ENCODE data around the gene RETN.
A peak's percentile ranks its signal among the peaks of the same experiment; 100 is the strongest.

The RETN gene

GRCh38 chr19:7629347-7630054 lies 39.3 kb upstream of the RETN start, which contains the start of the genes PET100 and XAB2:
PET100 (plus strand) TSS chr19:7629793; CDS start chr19:7629834, 41 bp downstream.
XAB2 (minus strand) TSS chr19:7629545; CDS start chr19:7629527, 18 bp downstream.
- DNase-seq (ENCODE audit: insufficient read length) (peak; percentile 98), FAIRE-seq (peak; percentile 100)
- TF ChIP-seq TAF1 (IDR thresholded peaks at IDR 0.05; ENCODE audit: borderline replicate concordance, low read depth, low read length) (peak; percentile 75), POLR2A (IDR thresholded peaks at IDR 0.05; ENCODE audit: low read depth, low read length) (peak; percentile 69; the same call in 1 of the 2 replicates), POLR2AphosphoS5 (IDR thresholded peaks at IDR 0.05; ENCODE audit: low read depth, low read length) (peak; percentile 44; the same call in 1 of the 2 replicates)

- no peak for DNase-seq (ENCODE audit: insufficient read length)
- FAIRE-seq: no peak
- TF ChIP-seq POLR2AphosphoS5 (IDR thresholded peaks at IDR 0.05; ENCODE audit: low read depth, low read length) (no peak), TAF1 (IDR thresholded peaks at IDR 0.05; ENCODE audit: borderline replicate concordance, low read depth, low read length) (no peak), POLR2A (IDR thresholded peaks at IDR 0.05; ENCODE audit: low read depth, low read length) (no peak)
Measured at GRCh38 chr19:7631577-7631976, 37.3 kb upstream of the RETN start.

- FAIRE-seq: no peak
- DNase-seq (ENCODE audit: insufficient read length): no peak
- TF ChIP-seq POLR2AphosphoS5 (IDR thresholded peaks at IDR 0.05; ENCODE audit: low read depth, low read length) (no peak), TAF1 (IDR thresholded peaks at IDR 0.05; ENCODE audit: borderline replicate concordance, low read depth, low read length) (no peak), POLR2A (IDR thresholded peaks at IDR 0.05; ENCODE audit: low read depth, low read length) (0 out of 2 replicates have a peak, but pooled peaks have one; percentile 46)
Measured at GRCh38 chr19:7632340-7633203, 36.3 kb upstream of the RETN start.

GRCh38 chr19:7633698-7634097 lies 35.2 kb upstream of the RETN start, which contains the start of gene PCP2:
PCP2 (minus strand) TSS chr19:7633719; CDS start chr19:7633457, 262 bp downstream.
- DNase-seq (ENCODE audit: insufficient read length): no peak
- no peak for FAIRE-seq
- TF ChIP-seq TAF1 (IDR thresholded peaks at IDR 0.05; ENCODE audit: borderline replicate concordance, low read depth, low read length) (no peak), POLR2AphosphoS5 (IDR thresholded peaks at IDR 0.05; ENCODE audit: low read depth, low read length) (no peak), POLR2A (IDR thresholded peaks at IDR 0.05; ENCODE audit: low read depth, low read length) (no peak)

- FAIRE-seq (no peak), DNase-seq (ENCODE audit: insufficient read length) (no peak)
- TF ChIP-seq TAF1 (IDR thresholded peaks at IDR 0.05; ENCODE audit: borderline replicate concordance, low read depth, low read length): no peak
- no peak for TF ChIP-seq POLR2AphosphoS5 (IDR thresholded peaks at IDR 0.05; ENCODE audit: low read depth, low read length)
- TF ChIP-seq POLR2A (IDR thresholded peaks at IDR 0.05; ENCODE audit: low read depth, low read length): no peak
Measured at GRCh38 chr19:7635670-7636069, 33.2 kb upstream of the RETN start.

GRCh38 chr19:7636317-7636690 lies 32.5 kb upstream of the RETN start:
- DNase-seq (ENCODE audit: insufficient read length) (no peak), FAIRE-seq (no peak)
- no peak for TF ChIP-seq POLR2AphosphoS5 (IDR thresholded peaks at IDR 0.05; ENCODE audit: low read depth, low read length)
- TF ChIP-seq TAF1 (IDR thresholded peaks at IDR 0.05; ENCODE audit: borderline replicate concordance, low read depth, low read length): no peak
- TF ChIP-seq POLR2A (IDR thresholded peaks at IDR 0.05; ENCODE audit: low read depth, low read length): no peak

GRCh38 chr19:7636691-7637373 lies 32.0 kb upstream of the RETN start, which contains the start of gene STXBP2:
STXBP2 (plus strand) TSS chr19:7637110; CDS start chr19:7637150, 40 bp downstream.
- FAIRE-seq: peak; percentile 97
- TF ChIP-seq POLR2A (IDR thresholded peaks at IDR 0.05; ENCODE audit: low read depth, low read length) (peak; percentile 82; the same call in 1 of the 2 replicates), POLR2AphosphoS5 (IDR thresholded peaks at IDR 0.05; ENCODE audit: low read depth, low read length) (peak; percentile 63), TAF1 (IDR thresholded peaks at IDR 0.05; ENCODE audit: borderline replicate concordance, low read depth, low read length) (peak; percentile 88)
- peak; percentile 99 for DNase-seq (ENCODE audit: insufficient read length)

- peak; percentile 78 for FAIRE-seq
- TF ChIP-seq TAF1 (IDR thresholded peaks at IDR 0.05; ENCODE audit: borderline replicate concordance, low read depth, low read length): no peak
- TF ChIP-seq POLR2AphosphoS5 (IDR thresholded peaks at IDR 0.05; ENCODE audit: low read depth, low read length): no peak; the same call in 1 of the 2 replicates
- no peak for TF ChIP-seq POLR2A (IDR thresholded peaks at IDR 0.05; ENCODE audit: low read depth, low read length)
- no peak for DNase-seq (ENCODE audit: insufficient read length)
Measured at GRCh38 chr19:7637374-7638256, 31.2 kb upstream of the RETN start.

- DNase-seq (ENCODE audit: insufficient read length): no peak
- TF ChIP-seq POLR2A (IDR thresholded peaks at IDR 0.05; ENCODE audit: low read depth, low read length) (no peak), POLR2AphosphoS5 (IDR thresholded peaks at IDR 0.05; ENCODE audit: low read depth, low read length) (0 out of 2 replicates have a peak, but pooled peaks have one; percentile 18), TAF1 (IDR thresholded peaks at IDR 0.05; ENCODE audit: borderline replicate concordance, low read depth, low read length) (no peak)
- FAIRE-seq: no peak
Measured at GRCh38 chr19:7638802-7639465, 29.9 kb upstream of the RETN start.

Data from GM12892 (cell line).